Neural progenitor cell (in vitro differentiated cells): ENCODE results near the gene NELFA. TPM values are rescaled to one million over a fixed set of nuclear protein-coding genes. Genes with fewer than 3 reads are reported as not detected.

Experiments
- DNase-seq: peaks from one replicate; pipeline ENCODE4 v3.0.0-alpha.2; 2016; ENCODE audit warnings: low spot score
- H2AFZ ChIP-seq: fragments of 200-600 bp; sonication (generic); replicated peaks from 2 replicates; pipeline ENCODE4 v1.6.1; 2016; ENCODE audit warnings: antibody characterized with exemption
- H3F3A ChIP-seq: fragments of 200-600 bp; sonication (generic); 2 replicates; pipeline ENCODE4 v1.6.1; 2016; ENCODE audit warnings: antibody characterized with exemption, low read depth
- H3K27ac ChIP-seq: fragments of 200-600 bp; sonication (generic); 2 replicates; pipeline ENCODE4 v1.5.1; 2016; ENCODE audit warnings: mild to moderate bottlenecking
- H3K27me3 ChIP-seq: fragments of 200-600 bp; sonication (generic); 2 replicates; pipeline ENCODE4 v1.6.1; 2016; ENCODE audit warnings: mild to moderate bottlenecking, moderate library complexity
- H3K36me3 ChIP-seq: fragments of 200-600 bp; sonication (generic); 2 replicates; pipeline ENCODE4 v1.5.1; 2016
- H3K4me1 ChIP-seq: fragments of 200-600 bp; sonication (generic); 2 replicates; pipeline ENCODE4 v1.6.1; 2016; ENCODE audit warnings: mixed run types
- H3K4me2 ChIP-seq: fragments of 200-600 bp; sonication (generic); 2 replicates; pipeline ENCODE4 v1.6.1; 2016
- H3K4me3 ChIP-seq: fragments of 200-600 bp; sonication (generic); 2 replicates; pipeline ENCODE4 v1.5.1; 2016
- H3K79me2 ChIP-seq: fragments of 200-600 bp; sonication (generic); 2 replicates; pipeline ENCODE4 v1.6.1; 2016; ENCODE audit warnings: low read depth
- H3K9ac ChIP-seq: fragments of 200-600 bp; sonication (generic); 2 replicates; pipeline ENCODE4 v1.6.1; 2016
- H3K9me3 ChIP-seq: fragments of 200-600 bp; sonication (generic); 2 replicates; pipeline ENCODE4 v1.5.1; 2016; ENCODE audit warnings: low read depth
- H4K20me1 ChIP-seq: fragments of 200-600 bp; sonication (generic); 2 replicates; pipeline ENCODE4 v1.6.1; 2016; ENCODE audit warnings: low read depth
- H3K27ac Mint-ChIP-seq: 3 replicates; pipeline ENCODE4 v1.8.0; 2021; ENCODE audit warnings: mixed read lengths
- H3K27me3 Mint-ChIP-seq: 2 replicates; pipeline ENCODE4 v1.8.0; 2022; ENCODE audit warnings: low read depth, mild to moderate bottlenecking, inconsistent platforms, moderate library complexity, mixed read lengths; ENCODE audit not compliant: insufficient read depth
- H3K36me3 Mint-ChIP-seq: 3 replicates; pipeline ENCODE4 v1.8.0; 2021; ENCODE audit warnings: mixed read lengths
- H3K4me1 Mint-ChIP-seq: 3 replicates; pipeline ENCODE4 v1.8.0; 2021; ENCODE audit warnings: mixed read lengths
- H3K4me3 Mint-ChIP-seq: 3 replicates; pipeline ENCODE4 v1.8.0; 2021; ENCODE audit warnings: mild to moderate bottlenecking, moderate library complexity, mixed read lengths
- H3K9me3 Mint-ChIP-seq: 3 replicates; pipeline ENCODE4 v1.8.0; 2020; ENCODE audit warnings: mixed read lengths
- EZH2 ChIP-seq: fragments of 200-600 bp; sonication (generic); IDR thresholded peaks from 2 replicates; pipeline ENCODE4 v1.6.1; 2017; ENCODE audit warnings: antibody characterized with exemption, mild to moderate bottlenecking, moderate library complexity
- EZH2phosphoT487 ChIP-seq: fragments of 200-600 bp; sonication (generic); IDR thresholded peaks from 2 replicates; pipeline ENCODE4 v1.6.1; 2017; ENCODE audit warnings: antibody characterized with exemption
- total RNA-seq: library from RNA; depleted of rRNA; stranded (reverse); fragments of >200 nt; gene quantifications from 2 replicates; pipeline ENCODE4 v1.2.3, GENCODE V29; 2015; ENCODE audit warnings: low replicate concordance
- TF ChIP-seq, protein P1 (sequence below): fragments of 200-600 bp; sonication (generic); IDR thresholded peaks from 2 replicates; pipeline ENCODE4 v1.5.1; 2017; ENCODE audit warnings: antibody characterized with exemption, mild to moderate bottlenecking

The NELFA gene
- total RNA-seq, 1 donor from 2014 or later = 18.0 TPM

DNA sequence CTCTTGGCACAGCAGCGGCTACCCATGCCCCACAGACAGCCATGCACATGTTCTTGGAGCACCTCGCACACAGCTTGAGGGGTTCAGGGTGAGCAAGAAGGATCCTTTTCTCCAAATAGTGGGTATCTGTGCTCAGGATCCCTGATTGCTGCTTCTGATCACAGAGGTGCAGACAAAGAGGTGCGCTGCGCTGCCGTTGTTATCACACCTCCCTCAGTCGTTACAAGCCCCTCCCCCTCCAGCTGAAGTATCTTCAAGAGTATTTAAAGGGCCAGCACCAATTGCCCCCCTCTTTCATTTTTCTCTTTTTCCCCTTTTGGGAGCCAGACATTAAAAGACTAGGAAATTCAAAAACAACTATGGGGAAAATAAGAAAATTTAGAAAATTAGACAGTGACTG lies 44.3 kb downstream of the NELFA start:
- Mint-ChIP-seq H3K36me3 (peaks cover 67% of the 10 kb centered on the region), H3K27me3 (peaks cover 4% of the 10 kb centered on the region), H3K4me3 (no peak overlapping the region), H3K4me1 (peaks cover under 1% of the 10 kb centered on the region), H3K27ac (no peak overlapping the region), H3K9me3 (no peaks in the 10 kb centered on the region)
- DNase-seq = no peak
- Histone ChIP-seq H3K9me3 (no peaks in the 10 kb centered on the region), H3K4me1 (no peaks in the 10 kb centered on the region), H3K27me3 (no peaks in the 10 kb centered on the region), H3K9ac (no peak overlapping the region), H3K36me3 (peaks cover 4% of the 10 kb centered on the region), H3K79me2 (peaks cover 11% of the 10 kb centered on the region), H3K4me2 (no peak overlapping the region), H3K27ac (no peak overlapping the region), H2AFZ (no peak overlapping the region), H3F3A (peaks cover 5% of the 10 kb centered on the region), H3K4me3 (no peak overlapping the region), H4K20me1 (peaks cover 9% of the 10 kb centered on the region)
- no peak for TF ChIP-seq EZH2phosphoT487
- TF ChIP-seq EZH2 = no peak
- TF ChIP-seq, protein P1, sequence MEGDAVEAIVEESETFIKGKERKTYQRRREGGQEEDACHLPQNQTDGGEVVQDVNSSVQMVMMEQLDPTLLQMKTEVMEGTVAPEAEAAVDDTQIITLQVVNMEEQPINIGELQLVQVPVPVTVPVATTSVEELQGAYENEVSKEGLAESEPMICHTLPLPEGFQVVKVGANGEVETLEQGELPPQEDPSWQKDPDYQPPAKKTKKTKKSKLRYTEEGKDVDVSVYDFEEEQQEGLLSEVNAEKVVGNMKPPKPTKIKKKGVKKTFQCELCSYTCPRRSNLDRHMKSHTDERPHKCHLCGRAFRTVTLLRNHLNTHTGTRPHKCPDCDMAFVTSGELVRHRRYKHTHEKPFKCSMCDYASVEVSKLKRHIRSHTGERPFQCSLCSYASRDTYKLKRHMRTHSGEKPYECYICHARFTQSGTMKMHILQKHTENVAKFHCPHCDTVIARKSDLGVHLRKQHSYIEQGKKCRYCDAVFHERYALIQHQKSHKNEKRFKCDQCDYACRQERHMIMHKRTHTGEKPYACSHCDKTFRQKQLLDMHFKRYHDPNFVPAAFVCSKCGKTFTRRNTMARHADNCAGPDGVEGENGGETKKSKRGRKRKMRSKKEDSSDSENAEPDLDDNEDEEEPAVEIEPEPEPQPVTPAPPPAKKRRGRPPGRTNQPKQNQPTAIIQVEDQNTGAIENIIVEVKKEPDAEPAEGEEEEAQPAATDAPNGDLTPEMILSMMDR = no peak

DNA sequence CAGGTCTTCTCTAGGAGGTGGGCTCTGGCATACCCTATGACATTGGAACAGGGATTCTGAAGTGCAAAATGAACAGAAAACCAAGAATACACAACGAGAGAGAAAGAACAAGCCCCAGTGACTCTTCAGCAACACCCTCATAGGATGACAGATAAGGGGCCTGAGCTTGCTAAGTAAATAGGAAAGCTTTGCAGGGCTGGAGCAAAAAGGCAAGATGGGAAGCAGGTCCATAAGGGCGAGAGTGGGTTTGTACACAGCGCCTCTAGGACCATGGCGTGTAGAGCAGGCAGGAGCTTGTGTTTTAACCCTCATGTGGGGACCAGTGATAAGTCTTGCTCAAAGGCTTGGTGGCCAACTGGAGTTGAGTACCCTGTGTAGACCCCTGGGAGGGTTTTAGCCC lies 45.8 kb downstream of the NELFA start:
- no peaks in the 10 kb centered on the region for H3K9me3 Mint-ChIP-seq
- no peak for TF ChIP-seq EZH2phosphoT487
- TF ChIP-seq EZH2 = no peak
- TF ChIP-seq, protein P1 = no peak
- peaks cover 4% of the 10 kb centered on the region for H3K36me3 ChIP-seq

DNA sequence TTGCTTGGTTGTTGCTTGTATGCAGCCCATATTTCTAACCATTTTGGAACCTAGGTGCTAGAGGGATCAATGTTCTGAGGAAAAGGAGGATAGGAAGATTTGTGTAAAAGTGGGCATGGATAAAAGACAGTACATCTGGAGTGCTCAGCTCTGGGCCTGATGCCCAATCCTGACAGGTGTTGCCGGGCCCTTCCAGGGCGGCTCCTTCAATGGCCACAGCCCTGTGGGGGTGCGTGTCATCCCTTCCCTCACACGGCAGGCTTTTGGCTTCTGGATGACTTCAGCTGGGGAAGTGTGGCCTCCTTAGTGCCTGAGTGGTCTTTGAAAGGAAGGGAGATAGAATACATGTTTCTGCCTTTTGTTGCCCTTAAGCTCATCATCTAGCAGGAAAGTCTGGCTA lies 47.2 kb downstream of the NELFA start:
- Histone ChIP-seq H3K27ac (no peak overlapping the region), H3K4me3 (no peak overlapping the region), H2AFZ (no peak overlapping the region), H3K4me1 (no peaks in the 10 kb centered on the region), H3K9ac (no peak overlapping the region), H3F3A (peaks cover 5% of the 10 kb centered on the region), H3K36me3 (peaks cover 4% of the 10 kb centered on the region), H3K27me3 (no peaks in the 10 kb centered on the region), H3K79me2 (peaks cover 5% of the 10 kb centered on the region), H3K4me2 (no peak overlapping the region), H4K20me1 (peaks cover 14% of the 10 kb centered on the region), H3K9me3 (no peaks in the 10 kb centered on the region)
- no peak overlapping the region for H3K4me3 Mint-ChIP-seq
- H3K27me3 Mint-ChIP-seq = peaks cover 4% of the 10 kb centered on the region
- no peak for TF ChIP-seq EZH2phosphoT487
- TF ChIP-seq, protein P1 = no peak
- no peak for TF ChIP-seq EZH2
- H3K27ac Mint-ChIP-seq = no peak overlapping the region
- H3K9me3 Mint-ChIP-seq = no peaks in the 10 kb centered on the region
- H3K4me1 Mint-ChIP-seq = peaks cover 17% of the 10 kb centered on the region
- DNase-seq = no peak
- H3K36me3 Mint-ChIP-seq = peaks cover 73% of the 10 kb centered on the region

More for the DNA sequence above, 45.8 kb downstream of the NELFA start:
- Histone ChIP-seq H3K27ac (no peak overlapping the region), H3K9me3 (no peaks in the 10 kb centered on the region), H3K79me2 (peaks cover 11% of the 10 kb centered on the region), H2AFZ (no peak overlapping the region), H3K27me3 (no peaks in the 10 kb centered on the region), H3K9ac (no peak overlapping the region), H3F3A (peaks cover 5% of the 10 kb centered on the region), H3K4me3 (no peak overlapping the region), H3K4me2 (no peak overlapping the region), H4K20me1 (peaks cover 14% of the 10 kb centered on the region), H3K4me1 (no peaks in the 10 kb centered on the region)
- peaks cover 4% of the 10 kb centered on the region for H3K27me3 Mint-ChIP-seq
- no peak overlapping the region for H3K27ac Mint-ChIP-seq
- no peak overlapping the region for H3K4me3 Mint-ChIP-seq
- H3K36me3 Mint-ChIP-seq = peaks cover 74% of the 10 kb centered on the region
- no peak for DNase-seq
- peaks cover 14% of the 10 kb centered on the region for H3K4me1 Mint-ChIP-seq
